Stimulated activated CD8-positive, alpha-beta memory T cell treated with anti-CD3 and anti-CD28 coated beads, Interleukin-12 subunit alpha, Interleukin-12 subunit beta, amount 100 ng/mL, for 24 hours (primary cell): ENCODE measurements around the gene GPR132.
"Not testable (repeated sequence)": the region's sequence is repeated elsewhere in the genome, so short reads cannot be mapped to it uniquely, and the experiment has no call there.

Experiments used
- DNase-seq: peaks from one replicate; pipeline ENCODE4 v3.0.0-alpha.2; 2020; ENCODE audit errors: extremely low read depth

GPR132 gene

DNA sequence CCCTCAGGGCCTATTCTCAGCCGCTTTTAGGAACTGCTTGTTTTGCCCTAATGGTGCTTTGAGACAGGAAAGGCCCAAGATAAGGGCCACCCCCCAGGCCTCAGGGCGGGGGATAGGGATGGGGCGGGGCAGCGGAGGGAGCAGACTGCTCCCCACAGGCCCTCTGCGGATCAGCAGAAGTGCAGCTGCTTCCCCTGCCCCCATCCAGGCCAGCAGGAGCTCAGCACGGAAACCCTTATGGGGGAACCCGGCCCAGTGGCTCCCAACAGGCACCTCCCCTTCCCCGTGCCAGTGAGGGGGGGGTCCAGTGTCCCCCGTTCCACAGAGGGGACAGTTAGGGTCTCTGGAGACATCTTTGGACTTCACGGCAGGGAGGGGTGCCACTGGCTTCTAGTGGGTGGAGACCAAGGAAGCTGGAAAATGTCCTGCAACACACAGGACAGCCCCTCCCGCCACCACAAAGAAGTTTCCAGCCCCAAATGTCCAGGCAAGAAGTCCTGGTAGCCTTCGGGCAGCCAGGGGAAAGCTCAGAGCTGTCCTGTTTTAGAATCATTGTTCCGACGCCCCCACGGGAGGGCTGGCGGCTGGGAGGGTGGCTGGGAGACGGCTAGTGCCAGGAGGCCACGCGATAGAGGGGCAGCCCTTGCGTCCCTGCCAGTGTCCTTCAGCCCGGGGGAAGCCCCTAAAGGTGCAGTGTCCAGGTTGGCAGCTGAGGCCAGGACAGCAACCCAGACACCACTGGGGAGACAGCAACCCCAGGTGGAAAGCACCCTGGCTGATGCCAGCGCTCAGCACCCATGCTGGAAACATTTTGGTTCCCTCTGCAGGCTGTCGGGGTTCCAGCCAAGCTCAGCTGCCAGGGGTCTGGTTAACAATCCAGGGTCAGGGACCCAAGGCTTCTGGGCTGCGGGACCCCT, 10.4 kb upstream of the GPR132 start:
- no peak for DNase-seq

DNA sequence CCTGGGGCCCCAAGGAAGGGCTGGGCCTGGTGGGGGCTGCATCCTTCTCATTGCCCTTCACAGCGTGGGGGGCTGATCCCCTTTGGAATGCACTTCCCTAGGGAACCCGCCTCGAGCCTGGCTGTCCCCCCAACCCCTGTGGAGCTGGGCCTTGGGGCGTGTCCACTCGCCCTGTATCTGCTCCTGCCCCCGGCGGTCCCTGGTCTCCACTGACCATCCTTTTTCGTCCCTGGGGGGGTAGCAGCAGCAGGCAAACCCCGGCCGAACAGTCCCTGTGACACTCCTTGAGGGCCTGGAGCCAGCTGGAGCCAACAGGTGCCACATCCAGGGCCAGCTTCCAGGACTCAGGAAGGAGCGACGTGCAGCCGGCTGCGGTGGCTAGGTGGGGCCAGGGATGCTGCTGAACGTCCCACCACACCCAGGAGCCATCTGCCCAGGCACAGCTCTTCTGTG, 9.4 kb upstream of the GPR132 start:
- DNase-seq: no peak

DNA sequence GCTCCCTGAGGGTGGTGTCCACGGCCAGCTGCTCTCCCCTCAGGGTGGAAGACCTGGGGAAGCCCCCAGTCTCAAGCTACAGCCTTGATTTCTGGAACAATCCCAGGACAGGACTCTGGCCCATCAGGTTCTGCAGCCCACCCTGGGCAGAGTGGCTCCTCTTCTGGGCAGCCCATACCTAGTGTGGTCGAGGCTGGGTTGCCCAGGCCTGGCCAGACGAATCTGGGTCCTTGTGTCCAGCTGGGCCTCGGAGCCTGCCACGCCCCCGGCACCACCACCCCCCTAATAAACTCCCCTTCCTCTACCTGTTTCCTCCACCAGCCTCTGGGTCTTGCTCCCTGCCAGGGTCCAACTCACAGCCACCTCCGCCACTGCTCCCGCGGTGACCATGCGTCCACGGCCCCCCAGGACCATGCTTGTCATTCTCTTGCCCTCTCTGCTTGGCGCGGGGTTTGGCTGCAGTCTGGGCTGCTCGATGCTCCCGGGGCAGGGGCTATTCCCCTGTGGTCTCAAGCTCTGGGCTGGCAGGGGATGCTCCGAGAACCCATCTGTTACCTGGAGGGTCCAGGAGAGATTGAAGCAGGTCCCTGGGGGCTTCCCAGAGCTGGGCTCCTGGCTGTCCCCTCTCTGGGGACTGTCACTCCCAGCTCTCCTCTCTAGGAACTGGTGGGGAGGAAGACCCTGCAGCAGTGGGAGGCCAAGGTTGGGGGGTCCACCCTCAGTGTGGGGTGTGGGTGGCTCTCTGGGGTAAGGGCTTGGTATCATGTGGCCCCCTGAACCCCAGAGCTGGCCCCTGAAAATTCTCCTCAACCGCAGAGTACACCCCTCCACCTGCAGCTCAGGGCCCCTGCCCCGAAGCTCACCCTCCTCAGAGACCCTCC, 8.7 kb upstream of the GPR132 start:
- no peak for DNase-seq

DNA sequence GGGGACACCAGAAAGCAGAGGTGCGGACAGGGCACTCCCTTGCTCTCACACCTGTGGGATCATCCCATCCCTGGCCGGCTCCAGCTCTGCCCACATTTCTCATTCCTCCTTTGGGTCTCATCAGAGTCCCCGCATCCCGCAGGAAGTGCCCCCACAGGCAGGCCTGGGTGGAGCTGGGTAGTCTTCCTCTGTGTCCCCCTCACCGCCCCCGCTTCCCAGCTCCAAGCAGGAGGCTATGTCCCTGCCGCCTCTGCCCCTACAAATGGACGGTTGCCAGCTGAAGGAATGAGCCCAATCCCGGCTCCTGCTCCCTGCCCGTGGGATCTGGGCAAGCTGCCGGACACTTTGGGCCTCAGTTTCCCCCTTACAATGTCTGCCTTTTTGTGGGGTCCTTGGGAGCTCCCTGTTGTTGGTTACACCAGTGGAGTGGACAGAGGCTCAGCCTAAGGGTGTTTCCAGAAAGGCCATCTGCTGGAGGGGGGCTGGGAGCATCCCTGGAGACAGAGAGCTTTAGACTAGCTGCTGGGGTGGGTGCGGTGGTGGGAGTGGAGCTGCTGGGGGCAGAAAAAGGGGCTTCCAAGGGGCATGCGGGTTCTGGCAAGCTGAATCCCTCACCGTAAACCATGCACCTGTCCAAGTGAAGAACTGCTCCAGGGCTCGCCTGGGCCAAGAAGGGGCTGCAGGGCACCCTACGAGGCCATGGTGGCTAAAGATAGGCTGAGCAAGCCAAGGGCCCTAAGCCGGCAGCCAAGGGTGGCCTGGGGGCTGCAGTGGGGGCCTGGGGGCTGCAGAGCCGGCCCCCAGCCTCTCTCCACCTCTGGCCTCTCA, 7.9 kb upstream of the GPR132 start:
- DNase-seq: no peak

DNA sequence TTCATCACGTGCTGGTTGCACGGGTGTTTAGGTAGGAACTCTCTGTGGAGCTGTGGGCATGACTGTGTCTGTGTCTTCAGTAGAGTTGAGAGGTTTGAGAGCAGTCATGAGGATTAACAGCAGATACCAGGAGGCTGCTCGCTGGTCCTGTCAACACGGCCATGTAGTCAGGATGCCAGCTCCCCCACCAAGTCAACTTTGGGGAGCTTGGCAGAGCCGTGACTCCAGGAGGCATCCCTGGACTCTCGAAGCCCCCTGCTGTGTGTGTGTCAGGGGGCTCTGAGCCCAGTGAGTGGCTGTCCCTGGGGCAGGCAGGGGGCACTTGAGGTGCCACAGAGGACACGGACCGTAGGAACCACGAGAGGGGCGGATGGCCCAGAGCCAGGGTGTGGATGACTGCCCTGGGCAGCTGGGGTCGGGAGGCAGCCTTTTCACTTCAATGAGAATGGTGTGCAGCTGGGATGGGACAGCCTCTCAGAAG, 7.2 kb upstream of the GPR132 start:
- no peak for DNase-seq

DNA sequence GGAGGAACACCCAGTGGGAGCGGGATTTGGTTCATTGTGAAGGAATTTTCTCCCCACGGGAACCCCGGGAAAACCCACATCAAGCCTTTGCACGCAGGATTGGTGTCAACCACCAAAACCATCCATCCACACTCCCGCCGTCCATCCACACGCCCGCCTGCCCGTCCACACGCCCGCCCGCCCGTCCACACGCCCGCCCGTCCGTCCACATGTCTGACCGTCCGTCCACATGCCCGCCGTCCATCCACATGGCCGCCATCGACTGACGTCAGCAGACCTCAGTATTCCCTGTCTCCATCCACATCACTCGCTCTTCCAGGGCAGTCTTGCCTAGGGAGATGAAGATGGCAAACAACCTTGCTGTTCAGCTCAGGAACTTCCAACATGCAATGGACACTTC, 6.7 kb upstream of the GPR132 start:
- no peak for DNase-seq

DNA sequence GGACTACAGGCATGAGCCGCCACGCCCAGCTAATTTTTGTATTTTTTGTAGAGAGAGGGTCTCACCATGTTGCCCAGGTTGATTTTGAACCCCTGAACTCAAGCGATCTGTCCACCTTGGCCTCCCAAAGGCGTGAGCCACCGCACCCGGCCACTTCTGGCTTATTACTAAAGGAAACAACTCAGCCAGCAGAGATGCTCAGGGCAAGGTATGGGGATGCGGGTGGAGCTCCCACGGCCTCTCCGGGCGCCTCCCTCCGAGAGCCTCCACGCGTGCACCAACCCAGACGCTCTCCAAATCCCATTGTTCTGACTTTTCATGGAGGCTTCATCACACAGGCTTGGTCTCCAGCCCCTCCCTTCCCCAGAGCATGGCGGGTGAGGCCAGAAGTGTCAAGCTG, 6.1 kb upstream of the GPR132 start:
- DNase-seq: no peak

DNA sequence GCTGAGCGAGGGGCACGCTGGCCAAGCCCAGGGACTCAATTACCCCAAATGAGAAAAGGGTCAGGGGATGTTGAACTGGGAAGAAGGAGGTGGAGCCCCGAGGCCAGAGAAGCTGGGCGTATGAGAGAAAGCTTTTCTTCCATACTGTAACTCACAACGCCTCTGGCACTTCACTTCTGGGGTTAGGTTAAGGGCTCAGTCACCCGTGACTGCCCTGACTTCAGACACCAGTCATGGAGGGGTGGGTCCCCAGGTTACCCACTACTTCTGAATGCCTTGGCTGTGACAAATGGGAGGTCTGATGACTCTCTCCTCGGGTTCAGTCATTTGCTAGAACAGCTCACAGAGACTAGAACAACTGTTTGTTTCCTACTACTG, 5.5 kb upstream of the GPR132 start:
- no peak for DNase-seq

DNA sequence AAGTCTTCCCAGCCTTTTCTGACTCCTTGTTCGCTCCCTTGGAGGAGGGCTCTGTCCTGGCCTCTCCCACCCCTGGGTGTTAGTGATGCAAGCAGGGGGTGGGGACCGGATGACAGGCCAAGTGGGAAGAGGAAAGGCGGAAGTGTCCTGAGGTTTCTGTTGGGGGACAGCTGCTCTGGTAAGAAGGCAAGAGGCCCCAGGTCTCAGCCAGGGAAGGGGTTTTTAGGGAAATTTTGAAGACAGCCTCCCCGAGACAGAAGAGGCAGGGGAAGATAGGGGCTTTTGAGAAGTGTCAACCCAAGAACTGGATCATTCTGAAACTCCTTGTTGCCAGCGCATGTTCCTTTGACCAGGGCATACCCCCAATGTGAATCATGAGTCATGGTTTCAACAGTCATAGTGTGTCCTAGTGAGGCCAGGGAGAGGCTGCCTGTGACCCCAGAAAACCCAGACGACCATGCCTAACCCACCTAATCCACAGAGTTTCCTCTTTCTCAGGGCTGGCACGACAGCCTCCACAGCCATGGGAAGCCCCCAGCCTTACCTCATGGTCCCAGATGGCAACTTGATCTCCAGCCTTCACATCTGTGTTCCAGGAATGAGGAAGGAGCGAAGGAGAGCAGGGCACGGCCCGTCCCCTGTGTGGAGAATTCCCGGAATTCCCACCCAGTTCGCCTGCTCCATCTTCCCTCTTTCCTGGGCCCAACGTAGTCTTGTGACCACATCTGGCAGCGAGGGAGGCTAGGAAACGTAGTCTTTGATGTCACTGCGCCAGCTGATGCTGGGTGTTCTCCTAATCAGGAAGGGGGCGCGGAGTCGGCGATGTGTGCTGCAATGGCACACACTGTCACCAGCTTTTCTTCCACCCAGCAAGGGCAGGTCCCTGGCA, 4.9 kb upstream of the GPR132 start:
- DNase-seq: no peak

DNA sequence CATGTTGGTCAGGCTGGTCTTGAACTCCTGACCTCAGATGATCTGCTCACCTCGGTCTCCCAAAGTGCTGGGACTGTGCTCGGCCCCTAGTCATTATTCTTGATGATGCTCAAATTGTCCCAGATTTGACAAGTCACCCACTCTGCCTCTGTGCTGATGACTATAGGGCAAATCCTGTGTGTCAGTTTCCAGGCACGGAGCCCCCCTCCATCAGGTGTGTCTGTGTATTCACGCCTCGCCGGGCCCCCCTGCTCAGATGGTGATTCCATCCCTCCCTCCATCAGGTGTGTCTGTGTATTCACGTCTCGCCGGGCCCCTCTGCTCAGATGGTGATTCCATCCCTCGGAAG, 4.3 kb upstream of the GPR132 start:
- no peak for DNase-seq

DNA sequence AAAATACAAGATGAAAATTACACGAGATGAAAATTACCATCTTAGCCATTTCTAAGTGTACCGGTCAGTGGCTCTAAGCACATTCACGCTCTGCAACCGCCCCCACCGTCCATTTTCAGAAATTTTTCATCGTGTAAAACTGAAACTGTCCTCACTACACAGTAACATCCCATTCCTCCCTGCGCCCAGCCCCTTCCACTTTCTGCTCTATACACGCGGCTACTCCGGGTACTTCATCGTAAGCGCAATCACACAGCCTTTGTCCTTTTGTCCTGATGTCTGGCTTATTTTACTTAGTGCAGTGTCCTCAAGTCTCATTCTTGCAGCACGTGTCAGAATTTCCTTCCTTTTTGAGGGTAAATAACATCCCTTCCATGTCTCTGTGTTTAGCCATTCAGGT, 3.6 kb upstream of the GPR132 start:
- DNase-seq: no peak

DNA sequence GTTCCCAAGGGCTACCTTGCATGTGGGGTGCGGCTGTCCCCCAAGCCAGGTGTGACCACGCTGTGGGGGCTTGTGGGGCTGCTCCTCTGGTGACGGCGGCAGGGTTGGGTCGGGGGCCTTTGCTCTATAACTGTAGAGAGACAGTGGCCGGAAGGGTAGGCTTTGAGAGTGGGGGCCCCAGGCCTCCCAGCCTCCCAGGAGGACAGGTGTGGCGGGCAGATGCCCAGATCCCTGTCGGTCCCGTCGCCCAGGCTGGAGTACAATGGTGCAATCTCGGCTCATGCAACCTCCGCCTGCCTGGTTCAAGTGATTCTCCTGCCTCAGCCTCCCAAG, 2.7 kb upstream of the GPR132 start:
- no peak for DNase-seq

DNA sequence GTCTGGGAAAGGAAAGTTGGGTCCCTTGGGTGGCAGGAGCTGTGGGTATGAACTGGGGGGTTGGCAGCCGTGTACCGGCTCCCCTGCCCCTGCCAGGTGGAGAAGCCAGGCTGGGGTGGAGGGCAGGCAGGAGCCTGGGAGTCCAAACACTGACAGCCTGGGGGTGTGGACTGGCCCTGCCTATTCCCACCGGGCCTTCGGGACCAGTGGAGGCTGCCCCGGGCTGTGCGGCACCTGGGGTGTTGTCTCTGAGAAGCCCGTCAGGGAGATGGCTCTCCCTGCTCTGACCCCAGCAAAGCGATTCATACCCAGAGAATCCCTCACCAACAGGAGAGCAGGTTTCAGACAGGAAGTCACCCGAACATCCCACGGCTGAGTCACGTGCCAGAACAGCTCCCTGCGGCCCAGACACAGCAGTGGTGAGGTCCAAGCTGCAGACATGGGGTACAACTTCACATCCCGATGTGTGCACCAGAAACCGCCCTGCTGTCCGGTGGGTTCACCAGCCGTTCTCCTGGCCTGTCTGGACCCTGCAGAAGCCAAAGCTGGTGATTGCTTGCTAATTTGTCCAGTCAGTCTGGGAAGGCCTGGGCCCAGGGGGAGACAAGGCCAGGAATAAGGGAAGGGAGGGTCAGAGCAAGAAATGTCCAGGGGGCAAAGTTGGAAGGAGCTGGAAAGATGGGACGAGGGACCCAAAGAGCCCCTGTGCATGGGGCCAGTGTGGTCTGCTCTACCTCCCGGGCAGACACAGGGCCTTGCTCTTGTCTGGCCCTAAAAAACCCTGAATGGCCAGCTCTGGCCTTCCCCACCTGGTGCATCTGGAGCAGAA, 2.1 kb upstream of the GPR132 start:
- no peak for DNase-seq

DNA sequence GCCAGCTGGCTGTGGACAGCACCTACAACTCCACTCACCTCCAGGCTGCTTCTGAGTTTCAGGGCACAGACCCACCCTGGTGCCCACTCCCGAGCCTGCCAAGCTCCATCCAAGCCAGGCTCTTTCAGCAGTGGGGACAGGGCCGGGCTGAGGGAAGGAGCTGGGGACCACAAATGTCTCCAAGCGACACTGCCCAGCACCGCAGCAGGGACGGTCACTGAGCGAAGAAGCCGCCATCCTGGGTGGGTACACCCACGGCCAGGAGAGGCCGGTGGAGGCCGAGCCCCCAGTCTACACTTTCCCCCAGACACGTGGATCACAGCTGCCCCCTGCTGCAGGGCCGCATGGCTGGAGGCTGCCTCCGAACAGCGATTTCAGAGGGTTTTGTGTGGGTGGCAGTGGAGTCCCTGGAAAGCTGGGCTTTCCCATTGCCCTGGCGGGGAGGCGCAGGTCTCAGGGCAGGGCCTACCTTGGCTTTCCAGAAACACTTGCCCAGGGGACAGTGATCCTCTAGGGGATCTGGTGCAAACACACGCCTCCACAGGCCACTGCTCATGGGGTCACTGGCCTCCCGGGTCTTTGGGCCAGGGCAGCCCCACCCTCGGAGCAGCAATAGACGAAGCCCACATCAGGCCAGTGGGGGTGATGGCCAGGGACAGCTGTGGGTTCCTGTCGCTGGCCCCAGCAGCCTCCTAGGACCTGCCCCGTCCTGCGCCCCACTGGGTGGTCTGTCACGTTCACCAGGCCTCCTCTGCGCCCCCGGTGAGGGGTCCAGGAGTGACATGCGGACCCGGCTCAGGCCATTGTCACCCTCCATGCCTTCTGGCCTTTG, 1.2 kb upstream of the GPR132 start:
- no peak for DNase-seq

DNA sequence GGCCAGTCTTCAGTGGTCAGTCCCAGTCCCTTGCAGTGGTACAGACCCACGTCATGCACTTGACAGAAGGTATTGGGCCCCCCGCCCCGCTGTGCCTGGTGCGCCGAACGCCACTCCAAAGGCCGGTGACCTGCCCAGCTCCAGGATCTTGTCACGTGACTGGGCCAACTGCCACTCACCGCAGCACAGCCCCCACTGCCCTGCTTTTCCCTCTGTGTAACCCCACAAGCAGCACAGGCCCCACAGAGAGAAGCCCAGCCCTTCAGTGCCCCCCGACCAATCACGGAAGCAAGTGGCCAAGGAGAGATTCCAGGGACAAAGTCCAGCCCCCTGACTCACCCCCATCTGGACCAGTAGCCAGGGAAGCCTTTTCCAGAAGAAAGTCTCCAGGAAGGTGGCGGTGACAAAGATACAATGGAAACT, 498 bp downstream of the GPR132 start:
- no peak for DNase-seq

DNA sequence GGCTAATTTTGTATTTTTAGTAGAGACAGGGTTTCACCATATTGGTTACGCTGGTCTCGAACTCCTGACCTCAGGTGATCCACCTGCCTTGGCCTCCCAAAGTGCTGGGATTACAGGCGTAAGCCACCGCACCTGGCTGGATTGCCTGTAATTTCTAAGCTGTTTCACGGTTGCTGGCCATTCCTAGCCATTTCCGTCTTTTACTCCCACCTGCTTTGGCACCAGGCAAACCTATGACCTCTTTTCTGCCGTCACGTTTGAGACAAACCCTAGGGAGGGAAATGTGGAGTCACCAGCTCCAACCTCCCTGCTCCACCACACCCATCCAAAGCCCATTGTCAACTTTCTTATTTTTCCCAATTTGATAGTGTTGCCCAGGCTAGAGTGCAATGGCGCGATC, 1.2 kb downstream of the GPR132 start:
- DNase-seq: no peak

DNA sequence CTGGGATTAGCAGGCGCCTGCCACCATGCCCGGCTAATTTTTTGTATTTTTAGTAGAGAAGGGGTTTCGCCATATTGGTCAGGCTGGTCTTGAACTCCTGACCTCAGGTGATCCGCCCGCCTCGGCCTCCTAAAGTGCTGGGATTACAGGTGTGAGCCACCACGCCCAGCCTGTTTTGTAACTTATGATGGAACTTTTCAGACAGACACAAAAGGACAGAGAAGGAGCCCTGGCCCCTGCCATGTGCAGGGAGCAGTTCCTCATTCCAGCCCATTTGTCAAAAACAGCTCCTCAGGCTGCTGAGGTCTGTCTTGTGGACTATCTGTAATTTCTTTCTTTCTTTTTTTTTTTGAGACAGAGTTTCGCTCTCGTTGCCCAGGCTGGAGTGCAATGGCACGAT, 1.7 kb downstream of the GPR132 start:
- DNase-seq: not testable (repeated sequence)

DNA sequence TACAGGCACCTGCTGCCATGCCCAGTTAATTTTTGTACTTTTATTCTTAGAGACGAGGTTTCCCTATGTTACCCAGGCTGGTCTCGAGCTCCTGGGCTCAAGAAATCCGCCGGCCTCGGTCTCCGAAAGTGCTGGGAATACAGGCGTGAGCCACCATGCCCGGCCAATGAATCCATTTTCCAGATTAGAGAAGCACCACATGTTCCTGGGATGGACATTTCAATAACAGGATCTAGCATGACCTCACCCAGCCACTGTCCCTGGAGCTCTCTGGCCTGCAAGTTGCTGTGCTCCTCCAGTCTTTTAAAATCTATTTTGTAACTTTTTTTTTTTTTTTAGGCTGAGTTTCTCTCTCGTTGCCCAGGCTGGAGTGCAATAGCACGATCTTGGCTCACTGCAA, 2.2 kb downstream of the GPR132 start:
- DNase-seq: no peak

DNA sequence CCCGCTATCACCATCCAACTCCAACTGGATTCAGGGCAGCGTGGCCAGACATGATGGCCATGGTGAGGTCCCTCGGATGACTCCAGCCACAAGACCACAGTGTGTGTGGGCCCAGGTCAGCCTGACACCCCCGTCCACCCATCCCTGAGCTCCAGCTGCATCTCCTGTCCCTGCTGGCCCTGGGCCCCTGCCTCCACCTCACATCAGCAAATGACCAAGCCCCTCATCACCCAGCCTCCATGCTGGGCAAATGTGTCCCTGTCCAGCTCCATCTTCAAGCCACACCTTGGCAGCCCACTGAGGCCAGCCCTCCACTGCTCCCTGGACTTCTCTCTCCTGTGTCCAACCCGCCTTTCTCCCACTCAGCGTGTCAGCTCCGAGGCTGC, 3.2 kb downstream of the GPR132 start:
- DNase-seq: no peak
